Suppressor macrophage (primary cell): ENCODE results near the gene TMEM184B.

Experiments used
- DNase-seq, 4 experiments: peaks; one replicate each; pipeline ENCODE4 v3.0.0-alpha.2; 2020 to 2022
- total RNA-seq, 17 experiments: gene quantifications; one replicate each; lab custom pipeline; 2026; ENCODE audit warnings: mixed read lengths in 6 of 17, inconsistent platforms in 3 of 17; lab: John Stamatoyannopoulos, UW

Gene TMEM184B
- total RNA-seq: 16.0 to 46.9 (median 29.5) reads per million in 17 experiments

GRCh38 chr22:38272373-38273134 is at the start of gene TMEM184B:
Gene TMEM184B (minus strand): TSS chr22:38273010. CDS start chr22:38247961, 25,049 bp downstream.
- DNase-seq: peak; percentile 87 to 95 (median 92)

GRCh38 chr22:38320605-38321402 is 48.0 kb upstream of the TMEM184B start:
- no peak for DNase-seq

GRCh38 chr22:38318792-38319773 is 46.3 kb upstream of the TMEM184B start:
- no peak for DNase-seq

GRCh38 chr22:38317995-38318715 is 45.3 kb upstream of the TMEM184B start:
- peak; percentile 71 to 85 (median 84) for DNase-seq

- peak; percentile 73 to 93 (median 82) for DNase-seq
These were observed 44.5 kb upstream of the TMEM184B start, which contains the start of gene CSNK1E for GRCh38 chr22:38317122-38317994. Gene CSNK1E (minus strand): TSS chr22:38317433. CDS start chr22:38314157, 3,276 bp downstream.

- DNase-seq: peak; percentile 33 to 74 (median 62)
These were observed 43.7 kb upstream of the TMEM184B start for GRCh38 chr22:38316364-38317121.

- peak in 3 of 4 experiments; percentile 16 to 25 (median 17) for DNase-seq
These were observed 43.1 kb upstream of the TMEM184B start for GRCh38 chr22:38315823-38316363.

GRCh38 chr22:38314933-38315822 is 42.4 kb upstream of the TMEM184B start:
- DNase-seq: peak in 1 of 4 experiments; percentile 28

GRCh38 chr22:38314051-38314932 is 41.5 kb upstream of the TMEM184B start:
- DNase-seq: no peak

- DNase-seq: no peak
These were observed 40.7 kb upstream of the TMEM184B start for GRCh38 chr22:38313384-38313955.

GRCh38 chr22:38312261-38312800 is 39.5 kb upstream of the TMEM184B start:
- no peak for DNase-seq

GRCh38 chr22:38311323-38311620 is 38.5 kb upstream of the TMEM184B start:
- DNase-seq: no peak

- DNase-seq: no peak
These were observed 37.9 kb upstream of the TMEM184B start for GRCh38 chr22:38310518-38311322.

- DNase-seq: no peak
These were observed 37.1 kb upstream of the TMEM184B start for GRCh38 chr22:38309614-38310517.
